ENCODE data around the gene STK25. TPM values are rescaled to one million over a fixed set of nuclear protein-coding genes. Genes with fewer than 3 reads are reported as not detected.

STK25 gene
- total RNA-seq, 4 donors from 2014 or later, result 407 to 555 (median 524) TPM

- peaks cover 0 to 52% of the 10 kb centered on the region in 2 donors for H3K36me3 ChIP-seq
- ATAC-seq (no peak), DNase-seq (no peak)
- H3K4me3 ChIP-seq, result no peak overlapping the region
- H3K4me1 ChIP-seq, result no peaks in the 10 kb centered on the region
- H3K27me3 ChIP-seq, result no peaks in the 10 kb centered on the region
- intact Hi-C loops (cut with DNase I; ENCODE audit: low total_unique reads), result no loop called here
- H3K9me3 ChIP-seq, result no peaks in the 10 kb centered on the region
- no peak for TF ChIP-seq POLR2A (IDR thresholded peaks at IDR 0.05)
- no peak for TF ChIP-seq CTCF (IDR thresholded peaks at IDR 0.05 in 4 of 5, conservative IDR thresholded peaks at IDR 0.05 in 1 of 5)
- in situ Hi-C loops (cut with MboI; ENCODE audit: low sequenced_read_pairs in 4 of 4), result no loop called here
- no peak overlapping the region for H3K27ac ChIP-seq
Observed at GRCh38 chr2:241493092-241493491, 15.3 kb downstream of the STK25 start.

DNA sequence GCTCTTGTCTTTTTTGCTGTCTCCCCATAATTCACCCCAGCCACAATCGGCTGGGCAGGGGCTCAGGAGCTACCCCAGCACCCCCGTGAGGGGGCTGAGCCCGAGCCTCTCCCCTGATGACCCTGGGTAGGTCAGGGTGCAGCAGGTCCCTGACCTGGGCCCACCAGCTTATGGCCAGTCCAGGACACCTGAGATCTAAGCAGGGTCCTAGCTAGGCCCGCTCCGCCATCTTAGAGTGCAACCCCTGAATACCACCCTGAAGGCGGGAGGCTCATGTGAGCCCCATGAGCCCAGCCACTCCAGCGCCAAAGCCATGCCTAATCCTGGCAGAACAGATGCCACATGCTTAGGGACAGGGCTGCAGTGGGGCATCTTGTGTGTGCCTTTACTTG lies 16.2 kb downstream of the STK25 start:
- no peak for ATAC-seq
- Histone ChIP-seq H3K4me1 (no peaks in the 10 kb centered on the region), H3K27me3 (no peaks in the 10 kb centered on the region), H3K9me3 (no peaks in the 10 kb centered on the region), H3K36me3 (peaks cover 0 to 44% of the 10 kb centered on the region in 2 donors), H3K4me3 (no peak overlapping the region), H3K27ac (no peak overlapping the region)
- in situ Hi-C loops (cut with MboI; ENCODE audit: low sequenced_read_pairs in 4 of 4), result no loop called here
- TF ChIP-seq CTCF (IDR thresholded peaks at IDR 0.05 in 4 of 5, conservative IDR thresholded peaks at IDR 0.05 in 1 of 5) (no peak), POLR2A (IDR thresholded peaks at IDR 0.05) (no peak)
- DNase-seq, result no peak
- intact Hi-C loops (cut with DNase I; ENCODE audit: low total_unique reads), result no loop called here

DNA sequence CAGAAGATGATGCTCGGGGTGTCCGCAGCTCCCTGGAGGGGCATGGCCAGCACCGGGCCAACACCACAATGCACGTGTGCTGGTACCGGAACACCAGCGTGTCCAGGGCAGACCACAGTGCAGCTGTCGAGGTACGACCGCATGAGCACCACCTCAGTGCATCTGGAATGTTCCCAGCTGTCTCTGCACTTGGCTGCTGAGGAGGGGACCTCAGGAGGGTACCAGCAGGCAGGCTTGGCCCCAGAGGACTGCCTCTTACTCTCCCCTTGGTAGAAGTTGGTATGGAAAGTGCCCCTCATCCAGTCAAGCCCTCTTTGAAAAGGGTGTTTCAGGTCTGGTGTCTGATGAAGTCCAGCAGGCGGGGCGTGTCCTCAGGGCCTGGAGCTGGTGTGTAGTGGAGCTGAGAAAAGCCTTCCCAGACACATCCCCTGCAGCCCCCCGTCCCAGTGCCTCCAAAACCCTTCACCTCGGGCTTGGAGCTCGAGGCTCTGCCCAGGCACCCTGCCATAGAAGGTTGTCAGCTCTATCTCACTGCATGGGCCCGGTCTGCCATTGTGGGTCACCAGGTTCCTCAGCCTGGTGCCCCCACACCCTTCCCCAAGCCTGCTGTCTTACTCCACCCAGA lies 16.7 kb downstream of the STK25 start:
- no peak overlapping the region for H3K27ac ChIP-seq
- in situ Hi-C loops (cut with MboI; ENCODE audit: low sequenced_read_pairs in 4 of 4), result no loop called here
- no peak for DNase-seq
- no peaks in the 10 kb centered on the region for H3K27me3 ChIP-seq
- H3K4me1 ChIP-seq, result no peaks in the 10 kb centered on the region
- TF ChIP-seq CTCF (IDR thresholded peaks at IDR 0.05 in 4 of 5, conservative IDR thresholded peaks at IDR 0.05 in 1 of 5) (no peak), POLR2A (IDR thresholded peaks at IDR 0.05) (no peak)
- no peak for ATAC-seq
- no peak overlapping the region for H3K4me3 ChIP-seq
- H3K9me3 ChIP-seq, result no peaks in the 10 kb centered on the region
- peaks cover 0 to 39% of the 10 kb centered on the region in 2 donors for H3K36me3 ChIP-seq
- intact Hi-C loops (cut with DNase I; ENCODE audit: low total_unique reads), result no loop called here

GRCh38 chr2:241490825-241491506 lies 17.4 kb downstream of the STK25 start:
- H3K4me3 ChIP-seq, result no peak overlapping the region
- intact Hi-C loops (cut with DNase I; ENCODE audit: low total_unique reads), result no loop called here
- TF ChIP-seq POLR2A (IDR thresholded peaks at IDR 0.05), result no peak
- no peak for TF ChIP-seq CTCF (IDR thresholded peaks at IDR 0.05 in 4 of 5, conservative IDR thresholded peaks at IDR 0.05 in 1 of 5)
- no peaks in the 10 kb centered on the region for H3K9me3 ChIP-seq
- in situ Hi-C loops (cut with MboI; ENCODE audit: low sequenced_read_pairs in 4 of 4), result no loop called here
- ATAC-seq, result no peak
- no peak overlapping the region for H3K27ac ChIP-seq
- no peaks in the 10 kb centered on the region for H3K27me3 ChIP-seq
- H3K36me3 ChIP-seq, result peaks cover 0 to 32% of the 10 kb centered on the region in 2 donors
- H3K4me1 ChIP-seq, result no peaks in the 10 kb centered on the region
- DNase-seq, result no peak
